Measurements from ENCODE around the gene ZNF384.

Gene ZNF384

GRCh38 chr12:6684609-6685008 is 4.6 kb downstream of the ZNF384 start (continued):
- TF ChIP-seq ZNF768 (tag by site-specific recombination; IDR thresholded peaks at IDR 0.05) (no peak), TSHZ1 (tag by site-specific recombination; IDR thresholded peaks at IDR 0.05; ENCODE audit: borderline replicate concordance) (no peak), ZNF654 (tag by site-specific recombination; IDR thresholded peaks at IDR 0.05; ENCODE audit: low read depth) (peak; percentile 48), PBX3 (CRISPR knock-in tag; IDR thresholded peaks at IDR 0.05) (no peak)

GRCh38 chr12:6676962-6677361 is 12.2 kb downstream of the ZNF384 start:
- ChIA-PET CTCF (interaction anchor here (1.3 kb wide), 1 partner anchor 9 kb away, joined by 3 read pairs; no protein-coding TSS in a partner anchor), POLR2A (interaction anchor here (1.5 kb wide), 1 partner anchor 13 kb away, joined by 5 read pairs; the partner anchor contains the start of gene ZNF384)
- no peak overlapping the region for H3K4me3 ChIP-seq (ENCODE audit: low read depth, low read length)
- TF ChIP-seq SP3 (tag by site-specific recombination; IDR thresholded peaks at IDR 0.05), result no peak
- TF ChIP-seq ZNF157 (tag by site-specific recombination; IDR thresholded peaks at IDR 0.05), result no peak
- TF ChIP-seq ZNF777 (tag by site-specific recombination; IDR thresholded peaks at IDR 0.05; ENCODE audit: borderline replicate concordance), result no peak
- no peak for TF ChIP-seq ZNF24 (tag by site-specific recombination; IDR thresholded peaks at IDR 0.05)
- TF ChIP-seq ZNF394 (tag by site-specific recombination; IDR thresholded peaks at IDR 0.05; ENCODE audit: borderline replicate concordance), result no peak
- no peak for TF ChIP-seq MYNN (tag by site-specific recombination; IDR thresholded peaks at IDR 0.05; ENCODE audit: borderline replicate concordance)
- TF ChIP-seq ZNF398 (tag by site-specific recombination; IDR thresholded peaks at IDR 0.05), result no peak
- no peak for TF ChIP-seq HOXC10 (CRISPR knock-in tag; IDR thresholded peaks at IDR 0.05)
- no peak for TF ChIP-seq KLF1 (tag by site-specific recombination; IDR thresholded peaks at IDR 0.05)
- TF ChIP-seq PRDM4 (tag by site-specific recombination; IDR thresholded peaks at IDR 0.05), result no peak
- TF ChIP-seq BCL11A (tag by site-specific recombination; IDR thresholded peaks at IDR 0.05; ENCODE audit: low read depth), result no peak
- TF ChIP-seq REST (tag by site-specific recombination; IDR thresholded peaks at IDR 0.05), result no peak
- no peak for TF ChIP-seq ZBTB44 (tag by site-specific recombination; IDR thresholded peaks at IDR 0.05)
- peaks cover 57 to 95% of the 10 kb centered on the region in 2 experiments for H3K36me3 ChIP-seq (ENCODE audit: control insufficient read depth in 2 of 2, insufficient read depth in 1 of 2, low read length in 2 of 2)
- no peaks in the 10 kb centered on the region for H3K9me3 ChIP-seq (ENCODE audit: control insufficient read depth, insufficient read depth, low read depth, low read length)
- H3K4me1 ChIP-seq (ENCODE audit: control insufficient read depth, insufficient read depth, low read length), result no peaks in the 10 kb centered on the region
- H3K27ac ChIP-seq (ENCODE audit: extremely low read depth, low read depth, low read length), result no peak overlapping the region
